Aorta (tissue), 5 donors: ENCODE data around the gene CD2BP2. TPM values are rescaled to one million over a fixed set of nuclear protein-coding genes. Genes with fewer than 3 reads are reported as not detected.

Source experiments
- ATAC-seq: fragments of 200-7000 bp; cut with Tn5 transposase; one replicate; pipeline ENCODE4 v1.9.1; 2022; ENCODE audit warnings: moderate library complexity; ENCODE audit not compliant: low FRiP score
- DNase-seq, 2 donors: peaks; one replicate each; pipeline ENCODE4 v3.0.0-alpha.2; 2020
- H3K27ac ChIP-seq, 2 donors: one replicate each; pipeline ENCODE4 v1.5.1; 2013; ENCODE audit warnings: low read length in 2 of 2, mild to moderate bottlenecking in 2 of 2, moderate library complexity in 2 of 2, control low read depth in 1 of 2, inconsistent platforms in 1 of 2, low read depth in 1 of 2
- H3K27me3 ChIP-seq, 2 donors: one replicate each; pipeline ENCODE4 v1.6.1; 2013; ENCODE audit warnings: control low read depth in 1 of 2, low read length in 1 of 2, mild to moderate bottlenecking in 1 of 2, moderate library complexity in 1 of 2; ENCODE audit not compliant: insufficient read depth in 2 of 2, control insufficient read depth in 1 of 2
- H3K36me3 ChIP-seq, 2 donors: one replicate each; pipeline ENCODE4 v1.6.1; 2013; ENCODE audit warnings: control low read depth in 1 of 2, low read length in 1 of 2, mild to moderate bottlenecking in 1 of 2; ENCODE audit not compliant: insufficient read depth in 2 of 2, control insufficient read depth in 1 of 2
- H3K4me1 ChIP-seq, 2 donors: one replicate each; pipeline ENCODE4 v1.6.1; 2013; ENCODE audit warnings: low read length in 2 of 2, control low read depth in 1 of 2, mild to moderate bottlenecking in 1 of 2, moderate library complexity in 1 of 2; ENCODE audit not compliant: insufficient read depth in 2 of 2, control insufficient read depth in 1 of 2
- H3K4me3 ChIP-seq, 2 donors: one replicate each; pipeline ENCODE4 v1.5.1; 2013; ENCODE audit warnings: low read length in 2 of 2, control low read depth in 1 of 2, mild to moderate bottlenecking in 1 of 2
- H3K9me3 ChIP-seq: one replicate; pipeline ENCODE4 v1.6.1; 2013; ENCODE audit warnings: mild to moderate bottlenecking, low read length; ENCODE audit not compliant: control insufficient read depth
- WGBS, 2 donors: extraction: QIAGEN DNeasy Blood & Tissue Kit; methylation state at CpG; one replicate each; pipeline ENCODE4 v1.1.7; 2013; 5-methylcytosine and 5-hydroxymethylcytosine counted together
- intact Hi-C, 2 donors: fragments of 100-400 bp; cut with DNase I; formaldehyde crosslinking; loops; one replicate each; pipeline versions ENCODE4 v1.14.2 to v1.15.0; 2022
- polyA plus RNA-seq, 2 donors: library from polyadenylated mRNA; stranded (reverse); fragments of 200-250 nt; gene quantifications; one replicate each; pipeline ENCODE4 v1.2.3, GENCODE V29; 2013
- total RNA-seq, 2 donors: library from RNA; stranded (reverse); fragmentation: NEBNext Ultra II Directional; extraction: Animal tissue kit (Norgen Biotek cat#: 25700); gene quantifications; one replicate each; pipeline ENCODE4 v1.2.1, GENCODE V29; 2021
- donor health status: healthy with polysubstance abuse.
- donor health status: Bipolar disorder and iron deficiency.
- donor health status: DM: no; HTN: no; CAD: no.
- donor health status: DM: no; HTN: no; CAD: no.
- donor health status: DM: yes; HTN: yes; CAD: no.

CD2BP2 gene
- total and polyA plus RNA-seq, 4 donors: 23.4 to 51.3 (median 46.9) TPM

GRCh38 chr16:30352488-30353401 is 2.4 kb downstream of the CD2BP2 start:
- DNase-seq (peak; percentile 34 to 35), ATAC-seq (no peak)
- Histone ChIP-seq H3K4me1 (no peaks in the 10 kb centered on the region), H3K27ac (peak overlapping the region in 1 of 2 donors; percentile 64), H3K4me3 (no peak overlapping the region), H3K36me3 (peaks cover 0 to 2% of the 10 kb centered on the region in 2 donors), H3K9me3 (no peaks in the 10 kb centered on the region), H3K27me3 (no peaks in the 10 kb centered on the region)
- intact Hi-C loops: no loop called here
- WGBS, 2 donors: 83% methylated on average over 14 of the region's 14 CpGs

DNA sequence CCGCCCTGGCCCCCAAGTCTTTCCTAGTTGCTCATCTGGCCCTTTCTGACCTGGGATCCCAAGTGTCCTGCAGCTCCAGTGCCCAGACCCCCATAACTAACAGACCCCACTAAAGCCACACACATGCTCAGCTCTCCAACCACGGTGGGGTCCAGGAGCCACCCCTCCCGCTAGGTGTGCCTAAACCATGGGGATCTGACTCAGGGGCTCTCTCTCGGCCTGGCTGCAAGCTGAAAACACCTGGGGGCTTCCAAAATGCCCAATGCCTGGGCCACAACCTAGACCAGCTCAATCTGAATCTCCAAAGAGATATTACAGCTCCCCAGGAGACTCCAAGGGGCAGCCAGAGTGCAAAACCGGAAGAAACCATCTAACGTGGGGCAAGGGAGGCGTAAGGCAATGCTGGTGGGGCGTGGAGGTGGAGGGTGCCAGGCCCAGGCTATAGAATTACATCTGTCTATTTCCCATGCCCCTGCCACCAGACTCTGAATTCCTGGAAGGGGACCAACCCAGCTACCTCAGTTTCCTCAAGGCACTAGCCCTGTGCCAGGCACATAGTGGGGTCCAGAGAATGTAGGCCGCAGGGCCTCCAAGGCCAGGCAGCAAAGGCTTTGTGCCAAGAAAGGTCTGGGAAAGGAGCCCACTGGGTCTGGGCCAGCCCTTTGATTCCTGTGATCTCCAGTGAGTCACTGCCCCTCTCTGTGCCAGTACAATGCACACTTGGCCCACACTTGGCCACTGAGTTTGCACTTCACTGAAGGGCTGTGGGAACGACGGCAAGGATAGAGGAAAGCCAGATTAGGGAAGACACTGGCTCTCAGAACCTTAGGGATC is 3.3 kb downstream of the CD2BP2 start:
- peaks cover 0 to 2% of the 10 kb centered on the region in 2 donors for H3K36me3 ChIP-seq
- peak overlapping the region in 1 of 2 donors; percentile 64 for H3K27ac ChIP-seq
- H3K9me3 ChIP-seq: no peaks in the 10 kb centered on the region
- intact Hi-C loops: no loop called here
- no peak overlapping the region for H3K4me3 ChIP-seq
- H3K27me3 ChIP-seq: no peaks in the 10 kb centered on the region
- ATAC-seq (peak; percentile 73), DNase-seq (peak; percentile 87 to 95)
- WGBS, 2 donors: 39 to 46% methylated on average over 11 of the region's 11 CpGs
- no peaks in the 10 kb centered on the region for H3K4me1 ChIP-seq

DNA sequence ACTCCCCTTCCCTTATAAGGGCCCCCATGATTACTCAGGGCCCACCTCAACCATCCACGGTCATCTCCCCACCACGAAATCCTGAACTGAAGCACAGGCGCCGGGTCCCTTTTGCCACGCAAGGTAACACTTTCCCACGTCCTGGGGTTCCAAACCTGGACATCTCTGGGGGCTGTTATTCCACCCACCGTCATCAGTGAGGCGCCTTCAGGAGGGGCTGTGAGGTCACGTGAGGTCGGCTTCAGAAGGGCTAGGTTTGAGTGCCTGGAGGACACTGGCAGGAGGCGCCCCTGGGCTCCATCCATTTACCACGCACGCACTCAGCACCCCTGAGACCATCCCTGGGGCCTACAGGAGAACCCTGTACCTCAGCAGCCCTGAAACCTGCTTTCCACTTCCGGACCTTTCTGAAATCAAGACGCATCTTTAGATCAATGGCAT is 4.1 kb downstream of the CD2BP2 start:
- WGBS, 2 donors: 88 to 90% methylated on average over 15 of the region's 15 CpGs
- Histone ChIP-seq H3K27me3 (no peaks in the 10 kb centered on the region), H3K9me3 (no peaks in the 10 kb centered on the region), H3K36me3 (peaks cover 0 to 2% of the 10 kb centered on the region in 2 donors), H3K4me1 (no peaks in the 10 kb centered on the region), H3K4me3 (no peak overlapping the region), H3K27ac (no peak overlapping the region)
- intact Hi-C loops: no loop called here
- peak in 1 of 2 donors; percentile 69 for DNase-seq
- ATAC-seq: no peak

GRCh38 chr16:30350134-30350871 is 4.8 kb downstream of the CD2BP2 start:
- H3K27ac ChIP-seq: no peak overlapping the region
- DNase-seq (no peak), ATAC-seq (no peak)
- H3K4me3 ChIP-seq: no peak overlapping the region
- no peaks in the 10 kb centered on the region for H3K4me1 ChIP-seq
- WGBS, 2 donors: 83% methylated on average over 3 of the region's 3 CpGs
- H3K27me3 ChIP-seq: no peaks in the 10 kb centered on the region
- H3K9me3 ChIP-seq: no peaks in the 10 kb centered on the region
- H3K36me3 ChIP-seq: peaks cover 0 to 2% of the 10 kb centered on the region in 2 donors
- intact Hi-C loops: no loop called here

GRCh38 chr16:30349675-30350074 is 5.4 kb downstream of the CD2BP2 start:
- 87 to 89% methylated on average over 3 of the region's 3 CpGs for WGBS, 2 donors
- DNase-seq: no peak
- Histone ChIP-seq H3K36me3 (peaks cover 0 to 2% of the 10 kb centered on the region in 2 donors), H3K4me1 (no peaks in the 10 kb centered on the region), H3K27me3 (no peaks in the 10 kb centered on the region), H3K27ac (no peak overlapping the region), H3K4me3 (no peak overlapping the region), H3K9me3 (no peaks in the 10 kb centered on the region)
- intact Hi-C loops: no loop called here
- ATAC-seq: no peak

DNA sequence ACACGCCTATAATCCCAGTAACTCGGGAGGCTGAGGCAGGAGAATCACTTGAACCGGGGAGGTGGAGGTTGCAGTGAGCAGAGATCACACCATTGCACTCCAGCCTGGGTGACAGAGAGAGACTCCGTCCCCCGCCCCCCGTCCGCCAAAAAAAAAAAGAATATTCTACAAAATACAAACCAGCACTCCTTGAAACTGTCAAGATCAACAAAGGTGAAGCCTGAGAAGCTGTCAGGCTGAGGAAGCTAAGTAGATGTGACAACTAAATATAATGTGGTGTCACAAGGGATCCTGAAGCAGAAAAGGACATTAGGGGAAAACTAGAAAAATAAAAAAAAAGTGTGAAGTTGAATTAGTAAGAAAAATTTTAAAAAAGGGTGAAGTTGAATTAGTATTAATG is 6.2 kb downstream of the CD2BP2 start:
- H3K9me3 ChIP-seq: no peaks in the 10 kb centered on the region
- no peaks in the 10 kb centered on the region for H3K4me1 ChIP-seq
- H3K27me3 ChIP-seq: no peaks in the 10 kb centered on the region
- 90 to 91% methylated on average over 7 of the region's 7 CpGs for WGBS, 2 donors
- intact Hi-C loops: no loop called here
- H3K27ac ChIP-seq: no peak overlapping the region
- ATAC-seq (no peak), DNase-seq (no peak)
- H3K4me3 ChIP-seq: no peak overlapping the region
- peaks cover 0 to 2% of the 10 kb centered on the region in 2 donors for H3K36me3 ChIP-seq

DNA sequence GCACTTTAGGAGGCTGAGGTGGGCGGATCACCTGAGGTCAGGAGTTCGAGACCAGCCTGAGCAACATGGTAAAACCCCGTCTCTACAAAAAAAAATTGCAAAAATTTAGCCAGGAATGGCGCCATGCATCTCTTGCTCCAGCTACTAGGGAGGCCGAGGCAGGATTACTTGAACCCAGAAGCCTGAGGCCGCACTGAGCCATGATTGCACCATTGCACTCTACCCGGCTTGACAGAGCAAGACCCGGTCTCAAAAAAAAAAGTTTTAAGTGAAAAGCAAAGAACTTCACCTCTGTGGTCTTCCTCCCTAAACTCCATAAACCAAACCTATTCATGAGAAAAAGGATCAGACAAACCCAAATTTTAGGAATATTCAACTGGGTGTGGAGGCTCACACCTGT is 7.0 kb downstream of the CD2BP2 start:
- Histone ChIP-seq H3K27me3 (no peaks in the 10 kb centered on the region), H3K4me1 (no peaks in the 10 kb centered on the region), H3K27ac (no peak overlapping the region), H3K9me3 (no peaks in the 10 kb centered on the region), H3K4me3 (no peak overlapping the region), H3K36me3 (peaks cover 0 to 2% of the 10 kb centered on the region in 2 donors)
- ATAC-seq: no peak
- intact Hi-C loops: no loop called here
- DNase-seq: no peak
- 92 to 94% methylated on average over 8 of the region's 8 CpGs for WGBS, 2 donors

DNA sequence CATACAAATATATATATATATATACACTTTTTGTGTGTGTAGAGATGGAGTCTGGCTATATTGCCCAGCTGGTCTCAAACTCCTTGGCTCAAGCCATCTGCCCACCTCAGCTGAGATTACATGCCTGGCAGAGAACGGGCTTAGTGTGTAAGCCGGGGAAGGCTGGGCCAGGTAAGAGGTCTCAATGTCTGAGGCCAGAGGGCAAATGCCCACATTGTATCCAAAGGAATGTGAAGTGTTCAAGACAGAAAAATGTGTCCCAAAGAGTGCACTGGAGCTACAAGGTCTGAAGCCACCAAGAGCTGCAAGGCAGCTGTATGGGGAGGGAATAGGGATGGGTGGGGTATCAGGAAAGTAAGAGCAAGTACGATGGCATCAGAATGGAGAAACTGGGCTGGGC is 8.8 kb downstream of the CD2BP2 start:
- Histone ChIP-seq H3K4me3 (no peak overlapping the region), H3K9me3 (no peaks in the 10 kb centered on the region), H3K27me3 (no peaks in the 10 kb centered on the region), H3K36me3 (peaks cover 0 to 2% of the 10 kb centered on the region in 2 donors), H3K27ac (no peak overlapping the region), H3K4me1 (no peaks in the 10 kb centered on the region)
- intact Hi-C loops: no loop called here
- DNase-seq (no peak), ATAC-seq (no peak)
- 96 to 98% methylated on average over 3 of the region's 3 CpGs for WGBS, 2 donors
